Neural cell (in vitro differentiated cells): ENCODE results near the gene C1orf210. TPM values are rescaled to one million over a fixed set of nuclear protein-coding genes. Genes with fewer than 3 reads are reported as not detected.

ENCODE experiments used
- H2AFZ ChIP-seq: fragments of 200-600, 300-800 bp; sonication (generic), shearing (Covaris generic); 2 replicates; pipeline ENCODE4 v1.6.0; 2014; ENCODE audit warnings: low read depth, mild to moderate bottlenecking, antibody characterized with exemption, low read length, moderate library complexity
- H3F3A ChIP-seq: fragments of 200-600 bp; shearing (Covaris generic); 2 replicates; pipeline ENCODE4 v1.6.1; 2016; ENCODE audit warnings: mild to moderate bottlenecking, moderate library complexity, mixed read lengths, antibody characterized with exemption, low read length; ENCODE audit not compliant: insufficient read depth, poor library complexity, severe bottlenecking
- H3K27ac ChIP-seq: fragments of 200-600, 300-800 bp; sonication (generic), shearing (Covaris generic); 2 replicates; pipeline ENCODE4 v1.5.1; 2014; ENCODE audit warnings: mild to moderate bottlenecking, low read length, moderate library complexity
- H3K27me3 ChIP-seq: fragments of 300-800, 200-600 bp; sonication (generic), shearing (Covaris generic); 2 replicates; pipeline ENCODE4 v1.6.0; 2014; ENCODE audit warnings: mild to moderate bottlenecking, low read depth, low read length, moderate library complexity; ENCODE audit not compliant: insufficient read depth
- H3K36me3 ChIP-seq: fragments of 300-800, 200-600 bp; sonication (generic), shearing (Covaris generic); 2 replicates; pipeline ENCODE4 v1.5.1; 2014; ENCODE audit warnings: mild to moderate bottlenecking, antibody characterized with exemption, low read length, moderate library complexity; ENCODE audit not compliant: insufficient read depth
- H3K4me2 ChIP-seq: fragments of 300-800, 200-600 bp; sonication (generic), shearing (Covaris generic); 2 replicates; pipeline ENCODE4 v1.6.0; 2014; ENCODE audit warnings: mild to moderate bottlenecking, low read length
- H3K4me3 ChIP-seq: fragments of 300-800, 200-600 bp; sonication (generic), shearing (Covaris generic); 2 replicates; pipeline ENCODE4 v1.5.1; 2014; ENCODE audit warnings: mild to moderate bottlenecking, low read length, moderate library complexity
- H3K79me2 ChIP-seq: fragments of 200-600 bp; shearing (Covaris generic); replicated peaks from 2 replicates; pipeline ENCODE4 v1.6.0; 2014; ENCODE audit warnings: mild to moderate bottlenecking, low read length, moderate library complexity; ENCODE audit not compliant: insufficient read depth
- H3K9ac ChIP-seq: fragments of 300-800, 200-600 bp; sonication (generic), shearing (Covaris generic); 2 replicates; pipeline ENCODE4 v1.6.1; 2016; ENCODE audit warnings: mild to moderate bottlenecking, low read length, mixed read lengths
- H3K9me2 ChIP-seq: fragments of 200-600 bp; shearing (Covaris generic); 2 replicates; pipeline ENCODE4 v1.6.1; 2016; ENCODE audit warnings: mild to moderate bottlenecking, low read length, mixed read lengths; ENCODE audit not compliant: insufficient read depth
- H3K9me3 ChIP-seq: fragments of 200-600, 300-800 bp; sonication (generic), shearing (Covaris generic); 2 replicates; pipeline ENCODE4 v1.6.1; 2016; ENCODE audit warnings: mild to moderate bottlenecking, mixed run types, low read length, moderate library complexity, mixed read lengths
- H4K20me1 ChIP-seq: fragments of 200-600 bp; shearing (Covaris generic); 2 replicates; pipeline ENCODE4 v1.6.1; 2016; ENCODE audit warnings: mild to moderate bottlenecking, mixed run types; ENCODE audit not compliant: insufficient read depth
- CTCF ChIP-seq: fragments of 450-650 bp; IDR thresholded peaks from 2 replicates; pipeline ENCODE4 v1.5.1; 2014; ENCODE audit warnings: antibody characterized with exemption, mild to moderate bottlenecking, moderate library complexity; ENCODE audit not compliant: poor library complexity, severe bottlenecking
- EP300 ChIP-seq: fragments of 450-650 bp; conservative IDR thresholded peaks from 2 replicates; pipeline ENCODE4 v1.6.1; 2014; ENCODE audit warnings: antibody characterized with exemption, mild to moderate bottlenecking, moderate library complexity; ENCODE audit not compliant: poor library complexity, severe bottlenecking
- EZH2 ChIP-seq: fragments of 200-600, 300-800 bp; shearing (Covaris generic), sonication (generic); IDR thresholded peaks from 2 replicates; pipeline ENCODE4 v1.6.1; 2014; ENCODE audit warnings: antibody characterized with exemption, low read length, borderline replicate concordance, mild to moderate bottlenecking; ENCODE audit not compliant: insufficient read depth, poor library complexity, severe bottlenecking
- MXI1 ChIP-seq: fragments of 450-650 bp; conservative IDR thresholded peaks from 2 replicates; pipeline ENCODE4 v1.6.1; 2014; ENCODE audit warnings: antibody characterized with exemption, mild to moderate bottlenecking; ENCODE audit not compliant: poor library complexity, severe bottlenecking
- POLR2AphosphoS5 ChIP-seq: IDR thresholded peaks from 2 replicates; pipeline ENCODE4 v1.6.1; 2012
- RAD21 ChIP-seq: fragments of 450-650 bp; conservative IDR thresholded peaks from 2 replicates; pipeline ENCODE4 v1.6.1; 2014; ENCODE audit warnings: antibody characterized with exemption, mild to moderate bottlenecking, moderate library complexity
- REST ChIP-seq: IDR thresholded peaks from 2 replicates; pipeline ENCODE4 v1.6.1; 2012; ENCODE audit warnings: borderline replicate concordance
- SMC3 ChIP-seq: fragments of 450-650 bp; conservative IDR thresholded peaks from 2 replicates; pipeline ENCODE4 v1.6.1; 2014; ENCODE audit warnings: antibody characterized with exemption, mild to moderate bottlenecking, moderate library complexity; ENCODE audit not compliant: poor library complexity
- TAF1 ChIP-seq: IDR thresholded peaks from 2 replicates; pipeline ENCODE4 v1.6.1; 2012; ENCODE audit warnings: low read depth
- polyA plus RNA-seq: library from polyadenylated mRNA; depleted of rRNA; stranded (reverse); fragments of >200 nt; gene quantifications from 2 replicates; pipeline ENCODE4 v1.2.3, GENCODE V29; 2014

C1orf210 gene
- polyA plus RNA-seq, 1 donor from 2014 or later = not detected

GRCh38 chr1:43258370-43258769 is 27.0 kb downstream of the C1orf210 start:
- no peaks in the 10 kb centered on the region for H3K27me3 ChIP-seq
- H3K9me3 ChIP-seq = no peaks in the 10 kb centered on the region
- no peaks in the 10 kb centered on the region for H4K20me1 ChIP-seq
- TF ChIP-seq SMC3 = no peak
- no peak for TF ChIP-seq EZH2
- no peak for TF ChIP-seq REST
- TF ChIP-seq MXI1 = no peak
- TF ChIP-seq POLR2AphosphoS5 = no peak
- no peak for TF ChIP-seq TAF1
- no peak for TF ChIP-seq RAD21
- TF ChIP-seq EP300 = no peak
- no peak for TF ChIP-seq CTCF
- no peak overlapping the region for H3K4me3 ChIP-seq
- no peak overlapping the region for H3K27ac ChIP-seq
- no peak overlapping the region for H2AFZ ChIP-seq
- H3K79me2 ChIP-seq = no peaks in the 10 kb centered on the region
- H3K9me2 ChIP-seq = no peaks in the 10 kb centered on the region
- H3K36me3 ChIP-seq = no peaks in the 10 kb centered on the region
- H3K9ac ChIP-seq = no peak overlapping the region
- H3F3A ChIP-seq = no peaks in the 10 kb centered on the region
- no peak overlapping the region for H3K4me2 ChIP-seq

- TF ChIP-seq EP300 (no peak), REST (no peak), EZH2 (no peak), SMC3 (no peak), RAD21 (no peak), MXI1 (no peak), TAF1 (no peak), POLR2AphosphoS5 (no peak), CTCF (no peak)
- H3K27me3 ChIP-seq = no peaks in the 10 kb centered on the region
These were observed 28.5 kb downstream of the C1orf210 start for GRCh38 chr1:43256675-43257570.

More at GRCh38 chr1:43256675-43257570, 28.5 kb downstream of the C1orf210 start:
- Histone ChIP-seq H3K9ac (no peak overlapping the region), H3K9me2 (no peaks in the 10 kb centered on the region), H4K20me1 (no peaks in the 10 kb centered on the region), H3K36me3 (no peaks in the 10 kb centered on the region), H2AFZ (no peak overlapping the region), H3K4me2 (no peak overlapping the region), H3K79me2 (no peaks in the 10 kb centered on the region), H3K9me3 (no peaks in the 10 kb centered on the region), H3F3A (no peaks in the 10 kb centered on the region), H3K4me3 (no peak overlapping the region), H3K27ac (no peak overlapping the region)
